Smooth muscle cell (in vitro differentiated cells): ENCODE results near the gene TMEM128. TPM values are rescaled to one million over a fixed set of nuclear protein-coding genes. Genes with fewer than 3 reads are reported as not detected.

Source experiments
- DNase-seq: peaks from one replicate; lab custom pipeline; 2025; ENCODE audit not compliant: unreplicated experiment; lab: John Stamatoyannopoulos, UW
- H2AFZ ChIP-seq: fragments of 200-600 bp; sonication (generic); 2 replicates; pipeline ENCODE4 v1.6.0; 2016; ENCODE audit warnings: antibody characterized with exemption, low read depth, mild to moderate bottlenecking
- H3F3A ChIP-seq: fragments of 200-600 bp; sonication (generic); 2 replicates; pipeline ENCODE4 v1.6.0; 2017; ENCODE audit warnings: antibody characterized with exemption, low read depth
- H3K27ac ChIP-seq: fragments of 200-600 bp; sonication (generic); 2 replicates; pipeline ENCODE4 v1.5.1; 2016; ENCODE audit warnings: low read depth, mild to moderate bottlenecking
- H3K27me3 ChIP-seq: fragments of 200-600 bp; sonication (generic); 2 replicates; pipeline ENCODE4 v1.6.1; 2016; ENCODE audit warnings: low read depth, mild to moderate bottlenecking
- H3K36me3 ChIP-seq: fragments of 200-600 bp; sonication (generic); 2 replicates; pipeline ENCODE4 v1.5.1; 2016; ENCODE audit warnings: low read depth
- H3K4me1 ChIP-seq: fragments of 200-600 bp; sonication (generic); 2 replicates; pipeline ENCODE4 v1.5.1; 2016; ENCODE audit warnings: low read depth
- H3K4me2 ChIP-seq: fragments of 200-600 bp; sonication (generic); 2 replicates; pipeline ENCODE4 v1.6.0; 2016; ENCODE audit warnings: mild to moderate bottlenecking
- H3K4me3 ChIP-seq: fragments of 200-600 bp; sonication (generic); 2 replicates; pipeline ENCODE4 v1.5.1; 2016; ENCODE audit warnings: mild to moderate bottlenecking
- H3K79me2 ChIP-seq: fragments of 200-600 bp; sonication (generic); 2 replicates; pipeline ENCODE4 v1.6.0; 2016; ENCODE audit warnings: low read depth, mild to moderate bottlenecking
- H3K9ac ChIP-seq: fragments of 200-600 bp; sonication (generic); 2 replicates; pipeline ENCODE4 v1.6.0; 2016; ENCODE audit warnings: low read depth
- H3K9me3 ChIP-seq: fragments of 200-600 bp; sonication (generic); replicated peaks from 2 replicates; pipeline ENCODE4 v1.5.1; 2016; ENCODE audit warnings: low read depth
- H4K20me1 ChIP-seq: fragments of 200-600 bp; sonication (generic); 2 replicates; pipeline ENCODE4 v1.6.0; 2016; ENCODE audit warnings: low read depth
- WGBS: methylation state at CpG from one replicate; pipeline ENCODE4 v1.1.7; 2016; ENCODE audit warnings: low lambda C conversion rate; 5-methylcytosine and 5-hydroxymethylcytosine counted together
- polyA plus RNA-seq: library from polyadenylated mRNA; unstranded; fragments of >200 nt; fragmentation: Nextera tagmentation; extraction: Ambion mirVana; gene quantifications from 2 replicates; pipeline ENCODE4 v1.2.1, GENCODE V29; 2016
- total RNA-seq: library from RNA; depleted of rRNA; stranded (reverse); fragments of >200 nt; gene quantifications from 2 replicates; pipeline ENCODE4 v1.2.3, GENCODE V29; 2014
- TF ChIP-seq, protein P1 (sequence below): fragments of 200-600 bp; sonication (generic); IDR thresholded peaks from 2 replicates; pipeline ENCODE4 v1.5.1; 2017; ENCODE audit warnings: borderline replicate concordance, mild to moderate bottlenecking, antibody characterized with exemption; ENCODE audit not compliant: insufficient read depth, poor library complexity, severe bottlenecking

The TMEM128 gene
- total and polyA plus RNA-seq, 2 experiments from 2014 or later, result 44.2 to 45.4 TPM

DNA sequence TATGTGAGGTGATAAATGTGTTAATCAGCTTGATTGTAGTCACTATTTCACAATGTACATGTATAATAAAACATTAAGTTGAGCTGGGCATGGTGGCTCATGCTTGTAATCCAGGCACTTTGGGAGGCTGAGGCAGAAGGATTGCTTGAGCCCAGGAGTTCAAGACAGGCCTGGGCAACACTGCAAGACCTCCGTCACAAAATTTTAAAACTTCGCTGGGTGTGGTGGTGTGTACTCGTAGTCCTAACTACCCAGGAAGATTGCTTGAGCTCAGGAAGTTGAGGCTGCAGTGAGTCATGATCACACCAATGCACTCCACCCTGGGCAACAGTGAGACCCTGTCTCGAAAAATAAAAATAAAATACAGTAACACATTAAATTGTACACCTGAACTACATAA is 21.8 kb upstream of the TMEM128 start:
- Histone ChIP-seq H3F3A (no peaks in the 10 kb centered on the region), H3K27ac (no peak overlapping the region), H4K20me1 (no peaks in the 10 kb centered on the region), H3K36me3 (peaks cover 7% of the 10 kb centered on the region), H3K27me3 (no peaks in the 10 kb centered on the region), H3K4me1 (no peaks in the 10 kb centered on the region), H3K9me3 (no peaks in the 10 kb centered on the region), H3K4me3 (no peak overlapping the region), H2AFZ (no peak overlapping the region), H3K4me2 (no peak overlapping the region), H3K79me2 (no peaks in the 10 kb centered on the region), H3K9ac (no peak overlapping the region)
- no peak for DNase-seq
- TF ChIP-seq, protein P1, sequence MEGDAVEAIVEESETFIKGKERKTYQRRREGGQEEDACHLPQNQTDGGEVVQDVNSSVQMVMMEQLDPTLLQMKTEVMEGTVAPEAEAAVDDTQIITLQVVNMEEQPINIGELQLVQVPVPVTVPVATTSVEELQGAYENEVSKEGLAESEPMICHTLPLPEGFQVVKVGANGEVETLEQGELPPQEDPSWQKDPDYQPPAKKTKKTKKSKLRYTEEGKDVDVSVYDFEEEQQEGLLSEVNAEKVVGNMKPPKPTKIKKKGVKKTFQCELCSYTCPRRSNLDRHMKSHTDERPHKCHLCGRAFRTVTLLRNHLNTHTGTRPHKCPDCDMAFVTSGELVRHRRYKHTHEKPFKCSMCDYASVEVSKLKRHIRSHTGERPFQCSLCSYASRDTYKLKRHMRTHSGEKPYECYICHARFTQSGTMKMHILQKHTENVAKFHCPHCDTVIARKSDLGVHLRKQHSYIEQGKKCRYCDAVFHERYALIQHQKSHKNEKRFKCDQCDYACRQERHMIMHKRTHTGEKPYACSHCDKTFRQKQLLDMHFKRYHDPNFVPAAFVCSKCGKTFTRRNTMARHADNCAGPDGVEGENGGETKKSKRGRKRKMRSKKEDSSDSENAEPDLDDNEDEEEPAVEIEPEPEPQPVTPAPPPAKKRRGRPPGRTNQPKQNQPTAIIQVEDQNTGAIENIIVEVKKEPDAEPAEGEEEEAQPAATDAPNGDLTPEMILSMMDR, result no peak
- 89% methylated on average over 4 of the region's 4 CpGs for WGBS

DNA sequence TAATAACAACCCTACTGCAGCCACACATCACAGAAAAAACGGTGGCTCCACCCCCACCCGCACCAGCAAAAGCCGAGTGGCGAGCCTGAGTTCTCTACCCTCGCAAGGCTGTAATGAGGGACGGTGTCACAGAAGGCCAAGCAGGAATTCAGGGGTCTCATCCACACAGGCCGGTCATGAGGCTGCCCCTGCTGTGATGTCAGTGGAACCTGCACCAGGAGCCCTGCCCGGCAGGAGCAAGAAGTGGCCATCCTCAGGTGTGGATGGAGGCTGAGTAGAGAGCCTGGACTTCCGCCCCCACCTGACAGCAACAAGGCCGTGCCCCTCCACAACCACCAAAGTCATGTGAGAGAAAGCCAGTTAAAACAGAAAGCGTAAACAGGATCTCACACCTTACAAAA is 21.3 kb upstream of the TMEM128 start:
- Histone ChIP-seq H3K4me2 (no peak overlapping the region), H2AFZ (no peak overlapping the region), H3K9ac (no peak overlapping the region), H3K27ac (no peak overlapping the region), H3K4me3 (no peak overlapping the region), H3F3A (no peaks in the 10 kb centered on the region), H4K20me1 (no peaks in the 10 kb centered on the region), H3K4me1 (no peaks in the 10 kb centered on the region), H3K27me3 (no peaks in the 10 kb centered on the region), H3K79me2 (no peaks in the 10 kb centered on the region), H3K36me3 (peaks cover 2% of the 10 kb centered on the region), H3K9me3 (no peaks in the 10 kb centered on the region)
- WGBS, result 96% methylated on average over 11 of the region's 11 CpGs
- TF ChIP-seq, protein P1, result no peak
- DNase-seq, result no peak

DNA sequence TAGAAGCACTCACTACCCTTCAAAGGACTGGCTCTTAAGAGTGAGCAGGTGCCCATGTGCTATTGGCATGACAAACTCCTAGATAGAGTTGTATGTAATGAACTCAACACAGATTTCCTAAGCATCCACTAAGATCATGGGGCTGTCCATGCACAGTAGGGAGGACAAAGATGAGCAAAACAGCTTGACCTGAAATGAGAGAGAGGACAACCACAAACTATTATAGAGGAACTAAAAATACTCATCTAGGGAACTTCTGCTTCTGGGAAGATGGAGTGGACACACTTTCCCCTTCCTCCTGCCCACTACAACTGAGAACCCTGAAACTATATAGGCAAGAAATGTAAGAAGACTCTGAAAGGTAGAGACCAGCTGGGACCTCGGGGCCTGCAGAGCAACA is 20.8 kb upstream of the TMEM128 start:
- WGBS, result 95% methylated on average over 1 of the region's 1 CpG
- no peak overlapping the region for H3K27ac ChIP-seq
- no peaks in the 10 kb centered on the region for H4K20me1 ChIP-seq

DNA sequence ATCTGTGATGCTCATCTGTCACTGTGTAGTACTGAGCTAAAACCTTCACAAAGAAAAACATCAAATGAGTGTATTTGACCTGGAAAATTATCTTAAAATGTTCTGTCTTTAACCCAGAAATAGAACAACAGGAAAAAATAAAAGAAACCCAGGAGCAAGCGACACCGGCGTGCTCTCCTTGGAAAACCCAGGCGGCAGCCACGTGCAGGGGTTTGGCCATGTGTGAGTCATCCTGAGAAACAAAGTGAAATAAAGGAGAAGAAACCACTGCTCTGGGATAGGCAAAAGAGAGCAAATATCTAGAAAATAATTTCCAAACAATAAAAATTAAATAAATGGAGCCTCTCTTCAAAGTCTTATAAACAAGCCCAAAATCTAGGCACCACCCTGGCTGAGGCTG is 20.0 kb upstream of the TMEM128 start:
- TF ChIP-seq, protein P1, result no peak
- H3K4me2 ChIP-seq, result no peak overlapping the region
- no peaks in the 10 kb centered on the region for H3K27me3 ChIP-seq
- H2AFZ ChIP-seq, result no peak overlapping the region
- no peaks in the 10 kb centered on the region for H3K79me2 ChIP-seq
- no peak overlapping the region for H3K9ac ChIP-seq
- H3K4me1 ChIP-seq, result no peaks in the 10 kb centered on the region
- no peak for DNase-seq
- 86% methylated on average over 5 of the region's 5 CpGs for WGBS
- H3K36me3 ChIP-seq, result no peaks in the 10 kb centered on the region
- H3K4me3 ChIP-seq, result no peak overlapping the region
- H3K27ac ChIP-seq, result no peak overlapping the region
- no peaks in the 10 kb centered on the region for H3F3A ChIP-seq
- H3K9me3 ChIP-seq, result no peaks in the 10 kb centered on the region
- H4K20me1 ChIP-seq, result no peaks in the 10 kb centered on the region

More for the DNA sequence above, 20.8 kb upstream of the TMEM128 start:
- Histone ChIP-seq H3K9ac (no peak overlapping the region), H3K9me3 (no peaks in the 10 kb centered on the region), H3K27me3 (no peaks in the 10 kb centered on the region), H3K79me2 (no peaks in the 10 kb centered on the region), H2AFZ (no peak overlapping the region), H3K4me3 (no peak overlapping the region), H3K4me2 (no peak overlapping the region), H3F3A (no peaks in the 10 kb centered on the region), H3K36me3 (no peaks in the 10 kb centered on the region), H3K4me1 (no peaks in the 10 kb centered on the region)
- no peak for DNase-seq
- TF ChIP-seq, protein P1, result no peak
